ENCODE data around the gene IMPG1. TPM values are rescaled to one million over a fixed set of nuclear protein-coding genes. Genes with fewer than 3 reads are reported as not detected.

IMPG1 gene
- total and polyA plus RNA-seq, 2 of the 8 experiments (the other 6 are each of a cell fraction or from before 2014, with no cell fraction given) = 0.02 TPM; not detected in 1

GRCh38 chr6:76043690-76044089, 28.8 kb downstream of the IMPG1 start (continued):
- TF ChIP-seq HDAC2 (IDR thresholded peaks at IDR 0.05; ENCODE audit: borderline replicate concordance in 1 of 2, low read depth in 2 of 2, low read length in 2 of 2) = no peak
- no peak for TF ChIP-seq SP1 (IDR thresholded peaks at IDR 0.05; ENCODE audit: low read depth, low read length)
- TF ChIP-seq KDM5A (IDR thresholded peaks at IDR 0.05; ENCODE audit: low read length) = no peak
- TF ChIP-seq CHD2 (IDR thresholded peaks at IDR 0.05; ENCODE audit: low read length) = no peak
- no peak for TF ChIP-seq RXRA (IDR thresholded peaks at IDR 0.05; ENCODE audit: insufficient read depth, low read depth, low read length)
- TF ChIP-seq SUZ12 (IDR thresholded peaks at IDR 0.05; ENCODE audit: low read length) = no peak
- no peak for TF ChIP-seq GTF2F1 (IDR thresholded peaks at IDR 0.05; ENCODE audit: borderline replicate concordance, low read depth, low read length)
- no peak for TF ChIP-seq JUND (IDR thresholded peaks at IDR 0.05; ENCODE audit: low read length)
